ENCODE measurements around the gene FBXW8. TPM values are rescaled to one million over a fixed set of nuclear protein-coding genes. Genes with fewer than 3 reads are reported as not detected.

The FBXW8 gene
- total RNA-seq, 1 experiment from 2014 or later, result 20.6 TPM

- peaks cover 3% of the 10 kb centered on the region; the same call in 1 of the 2 replicates for H3K79me2 ChIP-seq (ENCODE audit: low read depth)
- TF ChIP-seq CTCF (conservative IDR thresholded peaks at IDR 0.05) (no peak), EZH2 (IDR thresholded peaks at IDR 0.05; ENCODE audit: low read depth) (no peak)
- BruUV-seq (replicated peaks), result no TSS peak
- H3K27me3 ChIP-seq (ENCODE audit: insufficient read depth, low read depth), result no peaks in the 10 kb centered on the region
- H3K9me2 ChIP-seq (ENCODE audit: insufficient read depth), result no peaks in the 10 kb centered on the region
- ChIA-PET POLR2A (ENCODE audit: unreplicated experiment) (no interaction called here), CTCF (no interaction called here)
- peaks cover 9% of the 10 kb centered on the region; the same call in 1 of the 2 replicates for H4K20me1 ChIP-seq (ENCODE audit: insufficient read depth)
- no peak overlapping the region for H3K4me2 ChIP-seq
- no peaks in the 10 kb centered on the region for H3K4me1 ChIP-seq (replicated peaks; ENCODE audit: insufficient read depth)
- 0 out of 2 replicates have a peak, but pooled peaks cover 17% of the 10 kb centered on the region for H3K36me3 ChIP-seq (ENCODE audit: low read depth)
- no peak overlapping the region for H3K27ac ChIP-seq
- no peak for DNase-seq
- H3K9me3 ChIP-seq (ENCODE audit: insufficient read depth, low read depth), result no peaks in the 10 kb centered on the region; the same call in 1 of the 2 replicates
- H3F3A ChIP-seq (ENCODE audit: insufficient read depth, low read depth), result no peaks in the 10 kb centered on the region
- no peak overlapping the region for H3K4me3 ChIP-seq
- no peak overlapping the region for H2AFZ ChIP-seq
- intact Hi-C loops (cut with micrococcal nuclease; ENCODE audit: unreplicated experiment), result no loop called here
Measured at GRCh38 chr12:116945886-116946550, 35.3 kb downstream of the FBXW8 start.

DNA sequence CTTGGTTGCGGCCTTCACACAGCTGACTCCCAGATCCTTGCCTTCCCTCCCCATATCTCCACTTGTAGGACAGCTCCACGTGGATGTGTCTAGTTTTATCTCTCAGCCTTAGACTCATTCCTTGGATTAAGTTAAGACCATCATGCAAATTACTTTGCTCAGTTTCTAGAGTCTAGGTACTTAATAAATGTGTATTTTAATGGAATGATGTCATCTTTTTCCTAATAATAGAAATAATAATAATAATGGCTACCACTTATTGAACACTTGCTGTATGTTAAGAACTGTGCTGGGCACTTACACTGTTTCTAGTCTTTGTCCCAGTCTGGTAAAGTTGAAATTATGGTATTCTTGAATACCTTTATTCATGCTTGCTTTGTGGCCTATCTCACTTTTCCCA is 37.5 kb downstream of the FBXW8 start:
- Histone ChIP-seq H2AFZ (no peak overlapping the region), H3K4me2 (no peak overlapping the region), H3F3A (ENCODE audit: insufficient read depth, low read depth) (no peaks in the 10 kb centered on the region), H3K27ac (no peak overlapping the region), H3K79me2 (ENCODE audit: low read depth) (no peaks in the 10 kb centered on the region), H3K4me1 (replicated peaks; ENCODE audit: insufficient read depth) (no peaks in the 10 kb centered on the region), H3K36me3 (ENCODE audit: low read depth) (0 out of 2 replicates have a peak, but pooled peaks cover 3% of the 10 kb centered on the region), H3K27me3 (ENCODE audit: insufficient read depth, low read depth) (no peaks in the 10 kb centered on the region), H4K20me1 (ENCODE audit: insufficient read depth) (peaks cover 9% of the 10 kb centered on the region; the same call in 1 of the 2 replicates), H3K4me3 (no peak overlapping the region), H3K9me2 (ENCODE audit: insufficient read depth) (no peaks in the 10 kb centered on the region), H3K9me3 (ENCODE audit: insufficient read depth, low read depth) (no peaks in the 10 kb centered on the region)
- BruUV-seq (replicated peaks), result no TSS peak
- intact Hi-C loops (cut with micrococcal nuclease; ENCODE audit: unreplicated experiment), result no loop called here
- TF ChIP-seq CTCF (conservative IDR thresholded peaks at IDR 0.05), result no peak
- TF ChIP-seq EZH2 (IDR thresholded peaks at IDR 0.05; ENCODE audit: low read depth), result no peak
- CTCF ChIA-PET, result no interaction called here
- no peak for DNase-seq
- POLR2A ChIA-PET (ENCODE audit: unreplicated experiment), result no interaction called here

- intact Hi-C loops (cut with micrococcal nuclease; ENCODE audit: unreplicated experiment), result no loop called here
- Histone ChIP-seq H3K9me3 (ENCODE audit: insufficient read depth, low read depth) (no peaks in the 10 kb centered on the region), H3K27ac (no peak overlapping the region), H3K4me3 (no peak overlapping the region), H3K9me2 (ENCODE audit: insufficient read depth) (no peaks in the 10 kb centered on the region), H4K20me1 (ENCODE audit: insufficient read depth) (peaks cover under 1% of the 10 kb centered on the region; the same call in 1 of the 2 replicates), H3K27me3 (ENCODE audit: insufficient read depth, low read depth) (no peaks in the 10 kb centered on the region), H3K79me2 (ENCODE audit: low read depth) (no peaks in the 10 kb centered on the region), H3K4me1 (replicated peaks; ENCODE audit: insufficient read depth) (peaks cover 5% of the 10 kb centered on the region; the same call in 1 of the 2 replicates), H3F3A (ENCODE audit: insufficient read depth, low read depth) (no peaks in the 10 kb centered on the region), H3K4me2 (no peak overlapping the region), H3K36me3 (ENCODE audit: low read depth) (no peaks in the 10 kb centered on the region), H2AFZ (no peak overlapping the region)
- POLR2A ChIA-PET (ENCODE audit: unreplicated experiment), result no interaction called here
- CTCF ChIA-PET, result no interaction called here
- no TSS peak for BruUV-seq (replicated peaks)
- no peak for DNase-seq
- TF ChIP-seq CTCF (conservative IDR thresholded peaks at IDR 0.05) (no peak), EZH2 (IDR thresholded peaks at IDR 0.05; ENCODE audit: low read depth) (no peak)
Measured at GRCh38 chr12:116950628-116951325, 40.0 kb downstream of the FBXW8 start.

Data from PC-9 (cell line).